CD14-positive monocyte (primary cell): ENCODE results near the gene PDZRN3. TPM values are rescaled to one million over a fixed set of nuclear protein-coding genes. Genes with fewer than 3 reads are reported as not detected.

Source experiments
- DNase-seq, 3 donors: peaks; one replicate each; pipeline ENCODE4 v3.0.0-alpha.2; 2011 to 2022
- H2AFZ ChIP-seq: 2 replicates; pipeline ENCODE4 v1.6.0; 2012; ENCODE audit warnings: mild to moderate bottlenecking, low read depth, low read length, inconsistent platforms; ENCODE audit not compliant: insufficient read depth, poor library complexity, severe bottlenecking
- H3K27ac ChIP-seq, 2 donors: 1 replicate in 1 of 2; 2 replicates in 1 of 2; pipeline ENCODE4 v1.5.1; 2012 to 2013; ENCODE audit warnings: low read length in 2 of 2, control low read depth in 1 of 2, inconsistent platforms in 1 of 2, low read depth in 1 of 2, mild to moderate bottlenecking in 1 of 2
- H3K27me3 ChIP-seq, 2 donors: one replicate each; pipeline versions ENCODE4 v1.6.0 to v1.6.1; 2011 to 2013; ENCODE audit warnings: low read length in 2 of 2; ENCODE audit not compliant: control insufficient read depth in 2 of 2, insufficient read depth in 2 of 2
- H3K36me3 ChIP-seq, 2 donors: replicated peaks in 1 of 2; 1 replicate in 1 of 2; 2 replicates in 1 of 2; pipeline versions ENCODE4 v1.5.1 to v1.6.1; 2012 to 2013; ENCODE audit warnings: low read length in 2 of 2, control low read depth in 1 of 2, inconsistent platforms in 1 of 2, mild to moderate bottlenecking in 1 of 2; ENCODE audit not compliant: insufficient read depth in 2 of 2, control insufficient read depth in 1 of 2
- H3K4me1 ChIP-seq, 2 donors: 1 replicate in 1 of 2; 2 replicates in 1 of 2; pipeline versions ENCODE4 v1.5.1 to v1.6.1; 2012 to 2013; ENCODE audit warnings: low read length in 2 of 2, control low read depth in 1 of 2, inconsistent platforms in 1 of 2, mild to moderate bottlenecking in 1 of 2, moderate library complexity in 1 of 2; ENCODE audit not compliant: insufficient read depth in 2 of 2, control insufficient read depth in 1 of 2
- H3K4me2 ChIP-seq: replicated peaks from 2 replicates; pipeline ENCODE3; 2012; ENCODE audit warnings: low read length, moderate library complexity, mild to moderate bottlenecking; ENCODE audit not compliant: poor library complexity, severe bottlenecking; ENCODE audit errors: extremely low read depth
- H3K4me3 ChIP-seq, 3 experiments: fragments of 200-600 bp in 1 of 3; sonication (generic) in 1 of 3; replicated peaks in 1 of 3; 1 replicate in 2 of 3; 2 replicates in 1 of 3; pipeline ENCODE4 v1.5.1; 2011 to 2013; ENCODE audit warnings: low read length in 3 of 3, mild to moderate bottlenecking in 3 of 3, control low read depth in 2 of 3, low read depth in 2 of 3, inconsistent platforms in 1 of 3, moderate library complexity in 1 of 3
- H3K79me2 ChIP-seq: 2 replicates; pipeline ENCODE4 v1.6.0; 2012; ENCODE audit warnings: mild to moderate bottlenecking, control low read depth, inconsistent platforms, low read length, moderate library complexity; ENCODE audit not compliant: insufficient read depth
- H3K9ac ChIP-seq: 2 replicates; pipeline ENCODE4 v1.6.0; 2017; ENCODE audit warnings: low read length, mild to moderate bottlenecking; ENCODE audit not compliant: insufficient read depth, poor library complexity, severe bottlenecking
- H3K9me3 ChIP-seq, 2 donors: replicated peaks in 1 of 2; 1 replicate in 1 of 2; 2 replicates in 1 of 2; pipeline versions ENCODE4 v1.5.1 to v1.6.1; 2012 to 2013; ENCODE audit warnings: low read length in 2 of 2, control low read depth in 1 of 2; ENCODE audit not compliant: control insufficient read depth in 1 of 2, insufficient read depth in 1 of 2
- H4K20me1 ChIP-seq: 2 replicates; pipeline ENCODE4 v1.6.0; 2012; ENCODE audit warnings: mild to moderate bottlenecking, low read length, control low read depth, moderate library complexity; ENCODE audit not compliant: insufficient read depth
- H3K27ac Mint-ChIP-seq, 7 donors: one replicate each; pipeline ENCODE4 v1.8.0; 2020; ENCODE audit warnings: mild to moderate bottlenecking in 7 of 7, mixed read lengths in 7 of 7, moderate library complexity in 6 of 7, inconsistent platforms in 2 of 7
- H3K27me3 Mint-ChIP-seq, 3 donors: one replicate each; pipeline ENCODE4 v1.8.0; 2021 to 2022; ENCODE audit warnings: low read depth in 3 of 3, mild to moderate bottlenecking in 3 of 3, mixed read lengths in 3 of 3, moderate library complexity in 3 of 3, inconsistent platforms in 1 of 3
- H3K36me3 Mint-ChIP-seq, 2 donors: one replicate each; pipeline ENCODE4 v1.8.0; 2020; ENCODE audit warnings: mixed read lengths in 2 of 2, inconsistent platforms in 1 of 2, mild to moderate bottlenecking in 1 of 2
- H3K4me1 Mint-ChIP-seq: one replicate; pipeline ENCODE4 v1.8.0; 2020; ENCODE audit warnings: mild to moderate bottlenecking, mixed read lengths
- H3K4me3 Mint-ChIP-seq, 2 donors: one replicate each; pipeline ENCODE4 v1.8.0; 2020; ENCODE audit warnings: mild to moderate bottlenecking in 2 of 2, mixed read lengths in 2 of 2, moderate library complexity in 1 of 2
- H3K9me3 Mint-ChIP-seq, 7 donors: one replicate each; pipeline ENCODE4 v1.8.0; 2020 to 2022; ENCODE audit warnings: mixed read lengths in 7 of 7, mild to moderate bottlenecking in 6 of 7, moderate library complexity in 6 of 7, inconsistent platforms in 2 of 7
- WGBS: methylation state at CpG from one replicate; pipeline ENCODE4 v1.1.5; 2013; ENCODE audit warnings: missing lambda C conversion rate; ENCODE audit not compliant: insufficient coverage; 5-methylcytosine and 5-hydroxymethylcytosine counted together
- intact Hi-C, 2 donors: fragments of 100-400 bp; cut with micrococcal nuclease; formaldehyde crosslinking; loops; one replicate each; pipeline versions ENCODE4 v1.15.0 to v1.15.1; 2023
- polyA plus RNA-seq, 3 donors: library from polyadenylated mRNA; depleted of rRNA in 1 of 3; unstranded in 2 of 3; stranded (reverse) in 1 of 3; fragments of 300-500 nt in 2 of 3; fragments of >200 nt in 1 of 3; fragmentation: Illumina TruSeq in 2 of 3; gene quantifications; 1 replicate in 2 of 3; 2 replicates in 1 of 3; pipeline ENCODE4 v1.2.3, GENCODE V29; 2012 to 2021
- TF ChIP-seq, protein P1 (sequence below): fragments of 200-600 bp; IDR thresholded peaks from one replicate; pipeline ENCODE4 v1.8.0; 2022; ENCODE audit warnings: antibody characterized with exemption, mild to moderate bottlenecking

Gene PDZRN3
- polyA plus RNA-seq, 3 donors = not detected

DNA sequence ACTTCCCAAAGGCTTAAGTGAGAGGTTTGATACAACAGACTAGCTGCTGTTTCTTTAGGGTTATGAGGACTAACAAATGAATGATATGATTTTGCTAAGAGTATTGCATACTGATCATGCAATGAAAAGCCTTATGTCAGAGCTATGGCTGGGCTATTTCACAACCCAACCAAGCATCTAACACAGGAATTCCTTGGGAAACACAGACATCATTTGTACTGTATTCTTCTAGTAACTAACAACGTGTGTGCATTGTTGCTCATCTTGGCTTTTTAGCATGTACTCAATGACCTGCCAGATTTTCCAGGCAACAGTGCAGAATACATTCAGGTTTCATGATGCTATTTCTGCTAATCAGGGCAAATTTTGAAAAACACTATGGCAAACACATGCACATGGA lies 19.3 kb downstream of the PDZRN3 start:
- no peak overlapping the region for H3K27ac Mint-ChIP-seq
- no peak overlapping the region for H2AFZ ChIP-seq
- no peak overlapping the region for H3K27ac ChIP-seq
- no peaks in the 10 kb centered on the region for H3K27me3 ChIP-seq
- H3K4me1 Mint-ChIP-seq = no peaks in the 10 kb centered on the region
- H3K4me2 ChIP-seq = no peak overlapping the region
- H3K79me2 ChIP-seq = no peaks in the 10 kb centered on the region
- peaks cover 0 to 2% (median 0%) of the 10 kb centered on the region in 7 donors for H3K9me3 Mint-ChIP-seq
- H3K4me3 Mint-ChIP-seq = no peak overlapping the region
- no peak overlapping the region for H3K9ac ChIP-seq
- no peaks in the 10 kb centered on the region for H3K9me3 ChIP-seq
- TF ChIP-seq, protein P1, sequence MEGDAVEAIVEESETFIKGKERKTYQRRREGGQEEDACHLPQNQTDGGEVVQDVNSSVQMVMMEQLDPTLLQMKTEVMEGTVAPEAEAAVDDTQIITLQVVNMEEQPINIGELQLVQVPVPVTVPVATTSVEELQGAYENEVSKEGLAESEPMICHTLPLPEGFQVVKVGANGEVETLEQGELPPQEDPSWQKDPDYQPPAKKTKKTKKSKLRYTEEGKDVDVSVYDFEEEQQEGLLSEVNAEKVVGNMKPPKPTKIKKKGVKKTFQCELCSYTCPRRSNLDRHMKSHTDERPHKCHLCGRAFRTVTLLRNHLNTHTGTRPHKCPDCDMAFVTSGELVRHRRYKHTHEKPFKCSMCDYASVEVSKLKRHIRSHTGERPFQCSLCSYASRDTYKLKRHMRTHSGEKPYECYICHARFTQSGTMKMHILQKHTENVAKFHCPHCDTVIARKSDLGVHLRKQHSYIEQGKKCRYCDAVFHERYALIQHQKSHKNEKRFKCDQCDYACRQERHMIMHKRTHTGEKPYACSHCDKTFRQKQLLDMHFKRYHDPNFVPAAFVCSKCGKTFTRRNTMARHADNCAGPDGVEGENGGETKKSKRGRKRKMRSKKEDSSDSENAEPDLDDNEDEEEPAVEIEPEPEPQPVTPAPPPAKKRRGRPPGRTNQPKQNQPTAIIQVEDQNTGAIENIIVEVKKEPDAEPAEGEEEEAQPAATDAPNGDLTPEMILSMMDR = no peak
- DNase-seq = no peak
- no peaks in the 10 kb centered on the region for H3K36me3 ChIP-seq
- 93% methylated on average over 1 of the region's 1 CpG for WGBS
- H3K4me3 ChIP-seq = no peak overlapping the region
- no peaks in the 10 kb centered on the region for H3K4me1 ChIP-seq
- H4K20me1 ChIP-seq = no peaks in the 10 kb centered on the region
- peaks cover 0 to 3% (median 2%) of the 10 kb centered on the region in 3 donors for H3K27me3 Mint-ChIP-seq
- intact Hi-C loops = no loop called here
- H3K36me3 Mint-ChIP-seq = no peaks in the 10 kb centered on the region

DNA sequence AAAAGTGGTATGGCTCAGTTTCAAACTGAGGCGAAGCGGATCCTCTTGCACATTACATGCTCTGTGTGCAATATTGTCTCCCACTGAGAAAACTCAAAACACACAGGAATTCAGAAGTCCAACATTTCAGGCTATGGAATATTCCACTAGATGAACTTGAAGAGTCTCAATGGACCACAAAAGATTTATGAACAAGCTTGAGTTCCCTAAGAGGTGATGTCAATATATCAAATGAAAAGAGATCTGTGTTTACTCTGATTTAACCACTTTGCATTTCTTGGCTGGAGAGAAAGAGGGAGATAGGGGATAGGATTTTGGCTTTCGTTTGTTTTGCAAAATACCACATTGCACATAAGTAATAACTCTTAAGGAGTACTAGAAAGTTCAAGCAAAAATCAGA lies 20.3 kb downstream of the PDZRN3 start:
- no peak overlapping the region for H3K4me3 ChIP-seq
- H3K36me3 ChIP-seq = no peaks in the 10 kb centered on the region
- Mint-ChIP-seq H3K27ac (no peak overlapping the region), H3K36me3 (no peaks in the 10 kb centered on the region), H3K27me3 (peaks cover 0 to 3% (median 2%) of the 10 kb centered on the region in 3 donors), H3K9me3 (peaks cover 0 to 2% (median 0%) of the 10 kb centered on the region in 7 donors), H3K4me1 (no peaks in the 10 kb centered on the region), H3K4me3 (no peak overlapping the region)
- no peaks in the 10 kb centered on the region for H3K79me2 ChIP-seq
- H3K9ac ChIP-seq = no peak overlapping the region
- H3K27me3 ChIP-seq = no peaks in the 10 kb centered on the region
- TF ChIP-seq, protein P1 = no peak
- no peaks in the 10 kb centered on the region for H3K4me1 ChIP-seq
- WGBS = 88% methylated on average over 2 of the region's 3 CpGs
- no peaks in the 10 kb centered on the region for H3K9me3 ChIP-seq
- DNase-seq = no peak
- no peaks in the 10 kb centered on the region for H4K20me1 ChIP-seq
- no peak overlapping the region for H3K4me2 ChIP-seq
- no peak overlapping the region for H2AFZ ChIP-seq
- H3K27ac ChIP-seq = no peak overlapping the region
- intact Hi-C loops = no loop called here
